UCSD-AML1 (cell line): ENCODE data around the gene SLC43A1.
"Not testable (repeated sequence)": the region's sequence is repeated elsewhere in the genome, so short reads cannot be mapped to it uniquely, and the experiment has no call there.

ENCODE experiments used
- DNase-seq: peaks from one replicate; lab custom pipeline; 2025; ENCODE audit not compliant: unreplicated experiment; lab: John Stamatoyannopoulos, UW

SLC43A1 gene

DNA sequence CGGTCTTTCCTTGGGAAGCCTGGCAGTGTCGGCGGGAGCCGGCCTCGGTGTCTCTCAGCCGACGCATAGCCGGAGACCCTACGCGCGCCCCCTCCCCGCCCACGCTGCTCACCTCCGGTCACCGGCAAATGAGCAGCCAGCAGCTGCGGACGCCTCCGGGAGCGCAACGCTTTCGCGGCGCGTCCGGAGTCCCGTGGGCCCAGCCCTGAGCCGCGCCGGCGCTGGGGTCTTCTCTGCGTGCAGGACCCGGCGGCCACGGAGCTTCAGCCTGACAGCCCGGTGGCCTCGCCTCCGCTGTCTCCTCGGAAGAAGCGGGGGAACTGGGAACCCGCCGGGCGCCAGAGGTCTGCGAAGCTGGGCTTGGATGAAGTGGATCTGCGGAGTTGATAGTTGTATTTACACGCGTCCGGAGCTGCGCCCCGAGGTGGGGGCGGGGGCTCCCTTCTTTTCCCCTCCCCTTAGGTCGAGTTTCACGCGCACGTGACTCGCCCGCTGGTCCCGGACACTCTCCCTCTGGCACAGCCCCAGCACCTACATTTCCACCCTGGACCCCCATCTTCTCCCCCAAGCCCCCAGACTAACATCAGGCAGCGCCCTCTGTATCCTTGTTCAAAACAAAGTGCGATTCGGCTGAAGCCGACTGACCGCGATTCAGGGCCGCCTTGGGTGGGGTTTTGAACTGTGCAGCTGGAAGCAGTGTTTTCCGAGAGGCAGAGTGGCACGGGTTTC is at the start of gene SLC43A1:
Gene SLC43A1, minus strand, starts transcription at position 371 of the 729 bp plus-strand sequence. CDS start 1,591 bp downstream, outside the sequence.
- DNase-seq, result peak; percentile 62

DNA sequence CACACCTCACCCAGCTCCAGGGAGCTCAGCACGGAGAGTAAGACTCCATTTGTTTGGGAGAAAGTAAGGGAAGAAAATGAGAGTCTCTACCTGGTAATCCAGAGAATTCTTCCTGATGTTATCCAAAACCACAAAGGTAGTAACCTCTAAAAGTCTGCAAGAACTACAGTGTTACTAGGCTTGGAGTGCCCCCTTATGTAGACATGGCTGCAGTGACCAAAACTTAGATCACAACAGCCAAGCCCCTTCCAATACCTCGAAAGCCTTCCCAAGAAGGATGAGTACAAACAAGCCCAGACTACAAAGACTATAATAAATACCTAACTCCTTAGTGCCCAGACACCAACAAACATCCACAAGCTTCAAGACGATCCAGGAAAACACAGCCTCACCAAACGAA is 47.1 kb upstream of the SLC43A1 start:
- DNase-seq, result no peak

DNA sequence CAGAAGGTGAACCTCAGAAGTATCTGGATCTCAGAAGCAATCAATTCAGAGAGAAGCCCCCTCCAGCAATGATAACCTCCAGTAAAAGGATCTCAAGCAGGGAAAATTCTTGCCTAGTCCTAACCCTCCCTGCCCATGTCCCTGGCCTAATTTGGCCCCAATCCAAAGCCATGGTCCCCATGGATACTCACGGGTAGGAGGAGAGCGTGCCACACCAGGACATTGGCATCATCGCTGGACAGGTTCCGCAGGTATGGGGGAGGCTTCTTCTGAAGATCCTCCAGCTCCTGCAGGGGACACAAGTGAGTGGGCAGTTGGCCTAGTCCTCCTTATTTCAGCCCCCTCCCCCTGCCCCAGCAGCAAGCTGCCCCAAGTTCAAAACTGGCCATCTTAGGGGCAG is 44.6 kb upstream of the SLC43A1 start:
- no peak for DNase-seq

DNA sequence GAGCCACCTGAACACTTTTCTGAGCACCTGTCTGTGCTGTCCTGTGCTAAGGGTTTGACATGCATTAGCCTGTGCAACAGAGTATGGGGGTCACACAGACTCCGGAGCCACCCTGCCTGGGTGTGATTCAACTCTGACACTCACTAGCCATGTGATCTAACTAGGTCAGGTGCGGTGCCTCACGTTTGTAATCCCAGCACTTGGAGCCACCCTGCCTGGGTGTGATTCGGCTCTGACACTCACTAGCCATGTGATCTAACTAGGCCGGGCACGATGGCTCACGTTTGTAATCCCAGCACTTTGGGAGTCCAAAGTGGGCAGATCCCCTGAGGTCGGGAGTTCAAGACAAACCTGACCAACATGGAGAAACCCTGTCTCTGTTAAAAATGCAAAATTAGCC is 40.5 kb upstream of the SLC43A1 start:
- DNase-seq, result no peak

DNA sequence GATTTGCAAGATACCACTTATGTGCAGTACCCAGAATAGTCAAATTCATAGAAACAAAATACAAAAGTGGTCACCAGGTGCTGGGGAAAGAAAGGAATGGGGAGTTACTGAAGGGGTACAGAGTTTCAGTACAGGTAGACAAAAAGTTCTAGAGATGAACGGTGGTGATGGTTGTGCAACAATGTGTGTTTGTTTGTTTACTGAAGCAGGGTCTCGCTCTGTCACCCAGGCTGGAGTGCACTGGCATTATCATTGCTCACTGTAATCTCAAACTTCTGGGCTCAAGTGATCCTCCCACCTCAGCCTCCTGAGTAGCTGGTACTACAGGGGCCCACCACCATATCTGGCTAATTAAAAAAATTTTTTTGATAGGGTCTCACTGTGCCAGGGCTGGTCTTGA is 39.9 kb upstream of the SLC43A1 start:
- no peak for DNase-seq

DNA sequence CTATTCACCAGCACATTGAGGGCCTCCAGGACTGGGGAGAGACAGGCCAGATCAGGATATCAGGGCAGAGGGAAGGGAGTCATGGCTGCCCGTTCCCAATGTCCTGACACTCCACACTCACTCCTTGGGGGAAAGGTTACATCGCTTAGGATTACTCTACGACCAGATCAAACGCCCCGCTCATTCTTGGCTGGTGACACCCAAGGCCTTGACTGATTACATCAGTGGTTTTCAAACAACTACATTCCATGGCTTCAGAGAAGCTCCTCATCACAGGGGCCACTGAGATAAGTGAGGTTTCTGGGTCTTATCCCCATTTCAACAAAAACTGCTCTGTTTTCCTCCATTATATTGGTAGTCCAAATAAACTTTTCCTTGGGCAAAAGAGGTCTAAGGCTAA is 37.0 kb upstream of the SLC43A1 start:
- DNase-seq, result no peak

DNA sequence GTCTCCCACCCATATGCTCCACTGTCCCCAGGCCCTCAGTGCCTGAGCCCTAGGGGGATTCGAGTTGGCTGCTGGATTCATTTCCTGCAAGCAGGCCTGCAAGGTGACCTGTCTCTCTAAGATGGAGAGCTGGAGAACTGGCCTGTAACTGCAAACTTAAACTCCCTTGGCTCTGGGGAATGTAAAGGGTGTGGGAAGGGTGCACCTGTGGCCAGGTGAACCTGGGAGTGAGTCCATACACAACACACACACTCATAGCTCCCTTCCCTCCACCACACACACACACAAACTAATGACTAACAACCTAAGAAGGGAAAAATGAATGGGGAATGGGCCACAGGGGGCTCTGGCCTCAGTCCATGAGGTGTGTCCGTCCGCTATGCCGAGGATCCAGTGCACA is 36.4 kb upstream of the SLC43A1 start:
- DNase-seq, result no peak

DNA sequence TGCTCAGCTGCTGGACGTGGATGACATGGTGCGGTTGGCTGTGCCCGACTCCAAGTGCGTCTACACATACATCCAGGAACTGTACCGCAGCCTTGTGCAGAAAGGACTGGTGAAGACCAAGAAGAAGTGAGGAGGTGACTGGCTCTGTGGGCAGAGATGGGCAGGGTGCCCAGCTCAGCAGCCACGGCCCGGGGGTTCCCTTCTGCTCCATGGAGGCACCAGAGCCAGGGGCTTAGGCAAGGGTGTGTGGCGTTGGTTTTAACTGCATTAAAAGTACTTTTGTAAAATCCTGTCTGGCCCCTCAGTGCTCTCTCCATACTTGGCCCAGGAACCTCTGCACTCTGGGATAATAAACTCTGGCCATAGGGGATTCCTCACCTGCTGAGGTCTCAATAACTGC is 34.5 kb upstream of the SLC43A1 start:
- DNase-seq, result no peak

DNA sequence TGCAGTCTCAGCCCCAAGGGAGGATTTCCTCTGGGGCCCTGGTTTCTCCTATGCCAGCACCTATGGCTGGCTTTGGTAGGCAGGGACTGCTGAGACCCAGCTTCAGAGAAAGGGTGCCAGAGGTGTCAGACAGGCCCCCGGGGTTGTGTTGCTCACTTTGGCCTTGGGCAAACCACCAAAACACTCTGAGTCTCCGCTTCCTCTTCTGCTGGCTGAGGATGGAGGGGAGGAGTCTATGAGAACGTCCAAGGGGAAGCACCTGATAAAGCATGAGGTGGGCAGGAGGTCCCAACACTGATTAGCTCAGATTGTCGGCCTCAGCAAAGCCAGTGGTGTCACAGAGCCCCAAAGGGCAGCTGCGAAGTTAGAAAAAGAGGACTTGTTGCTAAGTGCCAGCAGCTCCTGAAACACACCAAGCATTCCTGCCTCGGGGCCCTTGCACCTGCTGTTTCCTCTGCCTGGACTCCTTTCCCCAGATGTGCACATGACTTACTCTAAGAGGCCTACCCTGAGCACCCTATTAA is 32.4 kb upstream of the SLC43A1 start:
- no peak for DNase-seq

DNA sequence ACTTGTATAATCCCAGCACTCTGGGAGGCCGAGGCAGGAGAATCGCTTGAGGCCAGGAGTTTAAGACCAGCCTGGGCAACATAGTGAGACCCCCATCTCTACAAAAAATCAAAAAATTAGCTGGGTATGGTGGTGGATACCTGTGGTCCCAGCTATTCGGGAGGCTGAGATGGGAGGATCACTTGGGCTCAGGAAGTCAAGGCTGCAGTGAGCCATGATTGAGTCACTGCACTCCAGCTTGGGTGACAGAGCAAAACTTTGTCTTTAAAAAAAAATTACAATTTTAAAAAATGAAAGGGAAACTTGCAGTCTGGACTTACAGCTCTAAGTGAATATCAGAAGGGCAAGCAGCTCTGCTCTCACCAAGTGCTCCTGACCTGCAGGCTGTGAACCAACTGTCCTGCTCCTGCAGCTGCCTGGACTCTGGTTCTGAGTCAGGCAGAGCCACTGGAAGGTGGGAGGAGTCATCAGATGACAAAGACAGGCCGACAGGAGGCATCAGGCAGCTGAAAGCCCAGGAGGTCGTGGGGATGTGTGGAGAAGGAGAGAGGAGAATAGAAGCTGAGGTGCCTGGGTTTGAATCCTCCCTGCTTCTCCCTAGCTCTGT is 31.5 kb upstream of the SLC43A1 start:
- no peak for DNase-seq

DNA sequence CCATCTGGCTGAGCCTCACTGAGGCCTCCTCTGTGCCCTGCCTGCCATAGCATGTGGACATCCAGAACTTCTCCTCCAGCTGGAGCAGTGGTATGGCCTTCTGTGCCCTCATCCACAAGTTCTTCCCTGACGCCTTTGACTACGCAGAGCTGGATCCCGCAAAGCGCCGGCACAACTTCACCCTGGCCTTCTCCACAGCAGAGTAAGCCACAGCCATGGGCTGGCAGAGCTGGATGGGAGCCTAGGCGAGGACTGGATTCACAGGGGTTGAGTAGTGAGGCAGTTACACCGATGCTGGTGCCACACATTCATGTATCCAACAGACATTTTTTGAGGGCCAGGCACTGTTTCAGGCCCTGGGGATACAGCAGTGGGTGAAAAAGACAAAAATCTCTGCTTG is 30.9 kb upstream of the SLC43A1 start:
- no peak for DNase-seq

DNA sequence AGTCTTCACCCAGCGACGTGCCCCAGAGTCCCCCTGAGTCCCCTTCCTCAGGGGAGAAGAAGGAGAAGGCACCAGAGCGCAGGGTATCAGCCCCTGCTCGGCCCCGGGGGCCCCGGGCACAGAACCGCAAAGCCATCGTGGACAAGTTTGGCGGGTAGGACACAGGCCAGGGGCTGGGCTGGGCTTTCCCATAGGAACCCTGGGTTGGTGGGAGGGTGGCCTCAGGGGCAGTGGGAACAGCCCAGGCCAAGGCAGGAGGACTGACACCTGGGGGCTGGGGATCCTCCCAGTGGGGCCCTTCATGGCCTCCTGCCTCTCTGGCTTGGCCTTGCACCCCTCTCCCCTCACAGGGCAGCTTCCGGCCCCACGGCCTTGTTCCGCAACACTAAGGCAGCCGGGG is 30.4 kb upstream of the SLC43A1 start:
- DNase-seq, result no peak

DNA sequence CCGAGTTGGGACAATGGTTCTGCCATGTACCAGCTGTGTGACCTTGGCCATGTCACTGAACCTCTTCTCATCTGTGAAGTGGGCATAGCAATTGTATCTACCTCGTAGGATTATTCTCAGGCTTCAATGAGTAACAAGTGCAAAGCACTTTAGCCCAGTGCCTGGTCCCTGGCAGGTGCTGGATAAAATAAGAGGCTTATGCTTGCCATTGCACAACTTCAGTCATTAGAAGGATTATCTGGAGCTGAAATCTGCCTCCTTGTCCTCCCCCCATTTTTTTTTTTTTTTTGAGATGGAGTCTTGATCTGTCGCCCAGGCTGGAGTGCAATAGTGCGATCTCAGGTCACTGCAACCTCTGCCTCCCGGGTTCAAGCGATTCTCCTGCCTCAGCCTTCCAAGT is 29.1 kb upstream of the SLC43A1 start:
- DNase-seq, result no peak

DNA sequence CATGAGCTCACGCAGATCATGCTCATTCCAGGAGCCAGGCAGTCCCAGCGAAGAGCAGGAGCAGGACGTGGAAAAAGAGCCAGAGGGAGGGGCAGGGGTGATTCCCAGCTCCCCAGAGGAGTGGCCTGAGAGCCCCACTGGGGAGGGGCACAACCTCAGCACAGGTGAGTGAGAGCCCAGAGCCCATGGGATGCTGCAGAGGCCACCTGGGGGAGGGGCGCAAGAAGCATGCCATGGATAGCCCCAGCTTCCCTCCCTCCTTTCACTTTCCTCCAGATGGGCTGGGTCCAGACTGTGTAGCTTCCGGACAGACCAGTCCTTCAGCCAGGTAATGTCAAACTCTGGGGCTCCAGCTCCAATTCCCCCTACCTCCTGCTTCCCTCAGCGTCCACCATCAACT is 28.1 kb upstream of the SLC43A1 start:
- no peak for DNase-seq

DNA sequence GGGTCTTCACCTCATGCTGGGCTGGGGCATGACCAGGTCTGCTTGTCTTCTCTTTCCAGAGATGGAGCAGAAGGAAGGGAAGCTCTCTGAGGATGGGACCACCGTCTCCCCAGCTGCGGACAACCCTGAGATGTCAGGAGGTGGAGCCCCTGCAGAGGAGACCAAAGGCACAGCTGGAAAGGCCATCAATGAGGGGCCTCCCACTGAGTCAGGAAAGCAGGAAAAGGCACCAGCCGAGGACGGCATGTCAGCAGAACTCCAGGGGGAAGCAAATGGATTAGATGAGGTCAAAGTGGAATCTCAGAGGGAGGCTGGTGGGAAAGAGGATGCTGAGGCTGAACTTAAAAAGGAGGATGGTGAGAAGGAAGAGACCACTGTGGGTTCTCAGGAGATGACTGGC is 27.1 kb upstream of the SLC43A1 start:
- no peak for DNase-seq

DNA sequence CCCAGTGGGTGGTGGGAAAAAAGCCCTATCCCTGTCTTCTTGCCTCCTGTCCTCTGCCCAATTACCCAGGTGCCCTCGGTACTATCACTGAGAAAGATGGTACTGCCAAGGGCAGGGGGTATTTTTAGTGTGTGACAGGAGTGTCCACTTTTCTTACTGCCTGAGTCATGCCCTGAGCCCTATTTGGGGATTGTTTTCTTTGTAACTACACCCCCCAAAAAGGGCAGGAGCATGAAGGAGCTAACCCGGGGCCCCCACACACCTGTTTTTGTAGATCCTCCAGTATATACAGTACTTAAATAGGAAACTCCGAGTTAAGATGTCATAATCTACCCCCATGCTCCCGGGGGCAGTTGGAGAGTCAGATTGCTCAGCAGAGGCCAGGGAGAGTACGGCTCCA is 25.7 kb upstream of the SLC43A1 start:
- DNase-seq, result no peak

DNA sequence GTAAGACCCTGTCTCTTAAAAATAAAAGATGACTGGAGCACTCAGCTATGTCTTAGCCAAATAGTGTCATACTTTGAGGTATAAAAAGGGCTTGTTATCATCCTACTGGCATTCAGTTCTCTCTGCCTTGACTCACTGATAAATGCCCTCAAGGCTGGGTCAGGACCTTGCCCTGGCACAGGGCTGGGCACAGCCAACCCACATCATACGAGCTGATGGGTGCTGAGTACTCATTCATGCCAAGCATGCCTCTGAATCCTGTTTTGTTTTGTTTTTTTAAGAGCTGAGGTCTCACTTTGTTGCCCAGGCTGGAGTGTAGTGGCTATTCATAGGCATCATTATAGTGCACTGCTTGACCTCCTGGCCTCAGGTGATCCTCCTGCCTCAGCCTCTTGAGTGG is 23.8 kb upstream of the SLC43A1 start:
- no peak for DNase-seq

DNA sequence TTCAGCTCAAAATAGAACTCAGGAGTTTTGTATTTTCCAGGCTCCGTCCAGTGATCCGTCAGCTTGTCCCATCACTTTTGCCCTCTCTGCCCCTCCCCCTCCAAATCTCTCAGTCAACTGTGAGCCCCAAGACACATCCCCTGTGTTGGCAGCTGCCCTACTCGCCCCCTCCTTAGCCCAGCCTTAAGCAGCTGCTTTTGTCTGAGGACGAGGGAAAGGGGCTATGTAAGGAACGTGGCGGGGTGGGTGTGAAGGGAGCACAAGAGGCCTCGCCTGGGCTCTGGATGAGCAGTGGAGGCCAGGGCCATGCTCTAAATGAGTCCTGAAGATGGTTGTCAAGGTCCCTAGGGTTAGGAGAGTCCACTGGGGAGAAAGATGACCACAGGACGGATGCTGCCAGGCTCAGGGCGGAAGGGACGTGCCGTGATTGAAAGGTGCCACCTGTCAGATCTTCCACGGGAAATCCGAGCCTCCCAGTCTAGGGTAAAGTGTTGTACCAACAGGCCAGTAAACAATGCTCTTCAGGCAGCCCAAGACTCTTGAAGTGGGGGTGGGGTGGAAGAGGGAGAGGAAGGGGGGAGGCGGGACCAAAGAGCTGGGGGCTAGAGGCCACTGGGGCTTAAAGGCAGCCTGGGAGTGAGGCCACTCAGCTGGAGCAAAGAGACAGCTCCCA is 21.6 kb upstream of the SLC43A1 start, which contains the start of gene SMTNL1:
Gene SMTNL1, plus strand, starts transcription at position 649 of the 673 bp plus-strand sequence. CDS start 5,048 bp downstream, outside the sequence.
- no peak for DNase-seq

DNA sequence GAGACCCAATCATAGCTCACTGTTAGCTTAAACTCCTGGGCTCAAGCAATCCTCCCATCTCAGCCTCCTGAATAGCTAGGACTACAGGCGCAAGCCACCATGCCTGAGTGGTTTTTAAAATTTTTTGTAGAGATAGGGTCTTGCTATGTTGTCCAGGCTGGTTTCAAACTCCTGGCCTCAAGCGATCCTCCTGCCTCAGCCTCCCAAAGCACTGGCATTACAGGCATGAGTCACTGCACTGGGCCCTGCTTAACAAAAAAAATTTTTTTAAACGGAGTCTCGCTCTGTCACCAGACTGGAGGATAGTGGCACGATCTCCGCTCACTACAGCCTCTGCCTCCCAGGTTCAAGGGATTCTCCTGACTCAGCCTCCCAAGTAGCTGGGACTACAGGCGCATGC is 18.9 kb upstream of the SLC43A1 start:
- DNase-seq, result not testable (repeated sequence)

DNA sequence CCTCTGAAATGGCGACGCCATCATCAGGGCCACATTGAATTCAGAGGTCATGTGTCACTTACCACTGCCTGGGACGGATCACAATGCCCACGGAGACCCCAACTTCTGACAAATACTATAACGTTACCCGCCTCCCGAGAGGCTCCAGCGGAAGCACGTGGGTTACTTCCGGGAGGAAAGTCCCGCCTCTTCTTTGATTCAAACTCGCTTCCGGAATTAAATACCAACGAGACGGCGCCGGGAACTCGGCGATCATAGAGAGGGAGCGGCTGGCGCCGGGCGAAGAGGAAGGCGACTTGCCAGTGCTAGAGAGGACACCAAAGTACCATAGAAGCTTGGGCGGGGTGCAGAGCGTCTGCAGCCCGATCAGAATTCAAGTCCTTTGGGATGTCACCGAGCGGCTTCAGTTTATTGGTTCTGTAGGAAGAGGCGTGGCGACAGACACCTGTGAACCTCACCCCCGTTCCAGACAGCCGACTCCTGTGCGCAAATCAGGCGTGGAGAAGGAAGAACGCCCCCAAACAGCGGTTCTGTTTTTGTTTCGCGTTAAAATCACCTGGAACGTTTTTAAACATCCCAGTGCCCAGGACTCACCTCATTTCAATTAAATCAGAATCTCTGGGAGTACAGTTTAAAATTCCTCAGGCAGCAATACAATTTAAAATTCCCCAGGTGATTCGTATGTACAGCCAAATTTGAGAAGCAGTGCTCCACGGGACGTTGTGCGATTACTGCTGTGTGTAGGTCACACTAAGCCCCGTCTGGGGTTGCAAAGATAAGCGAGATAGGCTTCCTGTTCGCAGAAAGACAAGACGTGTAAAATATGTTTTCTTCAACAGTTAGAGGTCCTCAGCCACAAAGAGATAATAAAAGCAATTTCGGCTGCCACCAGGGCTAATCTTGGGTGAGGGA is 15.3 kb upstream of the SLC43A1 start, which contains the start of gene TIMM10:
Gene TIMM10, minus strand, starts transcription at position 159 of the 912 bp plus-strand sequence. CDS start 565 bp downstream, outside the sequence.
- DNase-seq, result peak; percentile 95

DNA sequence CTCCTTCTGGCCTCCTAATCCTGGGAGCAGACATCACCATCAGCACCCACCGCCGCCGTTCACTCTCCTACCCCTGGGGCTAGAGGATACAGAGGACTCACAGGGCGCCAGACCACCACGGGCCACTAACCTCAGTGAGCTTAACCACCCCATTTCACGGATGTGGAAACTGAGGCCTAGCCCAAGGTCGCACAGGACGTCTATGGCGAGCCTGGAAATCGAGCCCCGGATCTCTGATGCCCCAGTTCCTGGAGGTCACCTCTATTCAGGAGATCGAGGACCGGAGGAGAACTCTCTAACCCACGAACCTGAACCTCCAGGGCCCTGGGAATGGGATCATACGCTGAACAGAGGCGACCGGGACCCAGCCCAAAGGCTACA is 14.7 kb upstream of the SLC43A1 start:
- no peak for DNase-seq
